Measurements from ENCODE around the gene CTSZ.
"Not testable (repeated sequence)": the region's sequence is repeated elsewhere in the genome, so short reads cannot be mapped to it uniquely, and the experiment has no call there.

CTSZ gene

DNA sequence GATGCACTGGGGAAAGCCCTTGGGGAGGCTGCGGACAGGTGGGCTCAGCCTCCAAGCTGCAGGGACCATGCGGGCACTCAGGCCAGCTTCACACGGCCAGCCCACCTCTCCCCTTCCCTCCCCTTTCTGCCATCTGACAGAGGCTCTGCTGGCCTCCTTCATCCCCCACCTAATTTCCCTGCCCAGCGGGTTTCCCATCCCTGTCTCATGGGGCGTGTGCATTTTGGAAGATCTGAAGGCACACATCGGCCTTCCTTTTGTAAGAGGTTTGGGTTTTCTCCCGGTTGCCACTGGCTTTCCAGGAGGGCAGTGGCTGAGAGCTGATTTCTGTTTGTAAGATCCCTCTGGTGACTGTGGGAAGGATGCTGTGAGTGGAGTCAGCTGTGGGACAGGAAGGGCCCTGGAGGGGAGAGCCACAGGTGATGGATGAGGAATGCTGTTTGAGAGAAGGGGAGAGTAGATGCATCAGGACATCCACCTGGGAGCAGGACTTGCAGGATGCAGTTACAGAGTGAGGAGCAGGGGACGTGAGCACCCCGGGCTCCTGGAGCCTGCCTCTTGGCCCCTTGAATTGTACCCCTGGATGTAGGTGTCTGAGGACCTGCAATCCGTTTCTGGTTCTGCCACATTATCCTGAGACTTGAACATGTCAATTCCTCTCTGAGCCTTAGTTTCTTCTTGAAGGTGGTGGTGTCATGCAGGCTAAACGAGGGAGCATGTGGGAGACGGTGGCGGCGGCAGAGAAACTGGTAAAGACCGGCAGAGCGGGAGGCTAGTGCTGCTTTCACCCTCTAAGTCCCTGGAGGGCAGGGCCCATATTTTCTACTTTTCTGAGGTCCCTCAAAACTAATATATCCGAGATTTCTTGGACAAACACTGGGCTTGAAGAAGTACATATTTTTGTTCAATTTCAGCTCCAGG is 6.2 kb upstream of the CTSZ start:
- DNase-seq (ENCODE audit: low read depth): no peak

DNA sequence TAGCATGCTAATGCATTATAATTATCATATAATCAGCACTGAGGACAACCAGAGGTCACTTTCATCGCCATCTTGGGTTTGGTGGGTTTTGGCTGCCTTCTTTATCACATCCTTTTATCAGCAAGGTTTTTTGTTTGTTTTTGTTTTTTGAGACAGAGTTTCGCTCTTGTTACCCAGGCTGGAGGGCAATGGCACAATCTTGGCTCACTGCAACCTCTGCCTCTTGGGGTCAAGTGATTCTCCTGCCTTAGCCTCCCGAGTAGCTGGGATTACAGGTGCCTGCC is 4.8 kb upstream of the CTSZ start:
- DNase-seq (ENCODE audit: low read depth): not testable (repeated sequence)

DNA sequence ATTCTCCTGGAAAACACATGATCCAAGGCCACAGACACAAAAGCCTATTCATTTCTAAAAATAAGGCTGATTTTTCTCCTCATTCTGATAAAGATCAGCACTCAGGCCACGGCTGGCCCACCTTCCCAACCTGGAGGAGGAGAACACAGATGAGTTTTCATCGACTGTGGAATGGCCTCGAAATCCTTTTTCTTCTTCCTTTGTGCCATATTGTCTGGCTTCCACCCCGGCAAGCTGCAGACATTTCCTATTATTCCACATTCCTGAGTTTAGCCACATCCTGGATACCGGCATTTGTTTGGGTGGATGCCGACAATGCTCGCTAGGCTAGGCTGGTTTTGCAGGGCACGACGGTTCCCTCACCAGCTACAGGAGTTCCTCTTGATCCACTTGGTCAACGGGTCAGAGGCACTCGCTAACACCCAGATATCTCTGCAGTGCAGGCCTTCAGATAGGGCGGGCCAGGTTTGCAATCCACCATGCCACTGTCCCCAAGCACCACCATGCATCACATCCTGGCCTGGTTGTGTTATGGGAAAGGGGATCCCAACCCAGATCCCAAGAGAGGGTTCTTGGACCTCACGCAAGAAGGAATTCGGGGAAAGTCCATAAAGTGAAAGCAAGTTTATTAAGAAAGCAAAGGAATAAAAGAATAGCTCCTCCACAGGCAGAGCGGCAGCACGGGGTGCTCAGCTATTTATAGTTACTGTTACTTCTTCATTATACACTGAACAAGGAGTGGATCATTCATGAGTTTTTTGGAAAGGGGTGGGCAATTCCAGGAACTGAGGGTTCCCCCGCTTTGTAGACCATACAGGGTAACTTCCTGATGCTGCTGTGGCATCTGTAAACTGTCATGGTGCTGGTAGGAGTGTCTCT is 4.2 kb upstream of the CTSZ start:
- DNase-seq (ENCODE audit: low read depth): peak; percentile 90

DNA sequence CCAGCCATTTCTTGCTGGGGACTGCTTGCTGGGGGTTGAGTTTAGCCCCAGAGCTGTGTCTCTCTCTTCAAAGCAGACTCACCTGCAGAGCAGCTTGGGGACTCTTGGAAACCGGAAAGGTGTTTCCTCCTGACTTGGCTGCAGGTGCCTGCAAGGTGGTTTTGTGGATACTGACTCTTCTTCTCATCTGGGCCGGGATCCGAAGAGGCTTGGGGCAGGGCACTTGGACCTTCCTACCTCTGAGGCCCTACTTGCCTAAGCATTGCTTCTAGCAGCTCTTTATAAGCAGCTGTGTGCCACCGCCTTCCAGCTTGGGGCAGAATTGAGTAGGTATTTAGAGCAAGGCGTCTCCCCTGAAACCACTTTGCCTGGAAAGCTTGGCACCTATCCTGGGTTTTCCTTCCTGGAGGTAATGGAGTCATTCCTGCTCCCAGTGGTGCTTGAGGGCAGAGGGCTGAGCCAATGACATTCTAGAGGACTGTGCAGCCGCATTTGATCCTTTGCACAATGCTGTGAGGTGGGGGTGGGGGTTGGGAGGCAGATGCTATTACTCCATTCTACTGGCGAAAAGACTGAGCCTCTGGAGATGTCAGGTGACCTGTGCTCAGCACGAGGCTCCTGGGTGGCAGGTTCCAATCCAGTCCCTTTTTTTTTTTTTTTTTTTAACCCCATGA is 3.4 kb upstream of the CTSZ start:
- no peak for DNase-seq (ENCODE audit: low read depth)

DNA sequence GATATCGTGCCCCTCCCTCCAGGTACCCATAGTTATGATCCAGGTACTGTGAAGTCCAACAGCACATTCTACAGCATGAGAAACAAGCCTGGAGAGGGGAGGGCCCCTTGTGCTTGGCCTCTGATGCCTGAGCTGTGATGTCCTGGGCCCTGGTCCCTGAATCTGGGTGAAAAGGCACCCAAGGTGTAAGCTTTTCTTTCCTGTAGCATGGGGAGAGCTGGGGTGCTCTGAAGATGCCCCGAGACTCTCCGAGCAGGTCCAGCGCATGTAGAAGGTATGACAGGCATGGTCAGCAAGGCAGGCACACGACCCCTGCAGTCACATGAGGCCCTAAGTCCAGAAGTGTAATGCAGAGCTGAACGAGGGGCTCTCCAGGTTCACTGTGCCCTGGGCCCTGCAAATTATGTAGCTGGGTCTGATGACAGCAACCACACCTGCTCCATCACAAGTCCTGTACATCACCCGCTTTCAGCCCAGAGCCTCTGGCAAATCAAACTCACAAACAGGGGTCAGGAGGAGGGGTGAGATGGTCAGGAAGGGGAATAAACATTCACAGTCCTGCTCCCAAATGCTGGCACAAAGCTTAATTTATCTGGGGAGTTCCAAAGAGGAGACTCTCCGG is 1.8 kb upstream of the CTSZ start:
- DNase-seq (ENCODE audit: low read depth): no peak

DNA sequence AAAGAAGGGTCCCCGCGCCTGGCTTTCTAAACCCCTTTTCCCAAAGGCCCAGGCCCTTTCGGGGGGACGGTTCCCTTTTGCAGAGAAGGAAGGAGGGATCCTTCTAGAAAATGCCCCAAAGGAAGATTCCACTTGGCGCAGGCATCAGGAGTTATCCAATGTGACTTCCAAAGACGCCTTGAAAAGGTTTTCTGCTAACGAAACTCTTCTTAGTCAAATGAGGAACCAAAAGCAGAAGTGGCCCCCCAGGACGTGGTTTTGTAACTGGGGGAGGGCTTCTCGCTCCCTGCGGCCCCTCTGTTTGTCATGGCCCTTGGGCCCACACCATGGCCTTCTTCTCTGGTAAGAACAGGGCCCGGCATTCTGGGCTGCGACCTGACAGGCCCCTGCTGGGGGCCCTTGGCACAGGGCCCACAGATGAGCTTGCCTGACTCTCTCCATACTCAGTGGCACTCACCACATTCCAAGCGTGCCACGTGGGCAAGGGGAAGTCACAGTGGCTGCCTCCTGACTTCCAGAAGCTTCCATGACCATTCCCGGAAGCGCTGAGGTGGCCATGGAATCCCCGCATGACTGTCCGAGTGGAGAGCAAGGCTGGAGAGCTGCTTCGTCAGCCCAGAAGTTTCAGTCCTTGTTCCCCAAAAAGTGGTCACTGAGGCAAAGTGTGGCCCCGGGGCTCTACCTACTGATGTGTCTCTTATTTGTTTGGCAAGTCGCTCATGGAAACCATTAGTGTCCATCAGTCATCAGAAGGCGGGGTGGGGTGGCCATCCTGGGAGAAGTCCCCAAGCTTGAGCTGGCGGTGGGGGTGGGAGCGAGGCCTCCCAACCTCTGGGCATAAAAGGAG is 834 bp upstream of the CTSZ start:
- no peak for DNase-seq (ENCODE audit: low read depth)

DNA sequence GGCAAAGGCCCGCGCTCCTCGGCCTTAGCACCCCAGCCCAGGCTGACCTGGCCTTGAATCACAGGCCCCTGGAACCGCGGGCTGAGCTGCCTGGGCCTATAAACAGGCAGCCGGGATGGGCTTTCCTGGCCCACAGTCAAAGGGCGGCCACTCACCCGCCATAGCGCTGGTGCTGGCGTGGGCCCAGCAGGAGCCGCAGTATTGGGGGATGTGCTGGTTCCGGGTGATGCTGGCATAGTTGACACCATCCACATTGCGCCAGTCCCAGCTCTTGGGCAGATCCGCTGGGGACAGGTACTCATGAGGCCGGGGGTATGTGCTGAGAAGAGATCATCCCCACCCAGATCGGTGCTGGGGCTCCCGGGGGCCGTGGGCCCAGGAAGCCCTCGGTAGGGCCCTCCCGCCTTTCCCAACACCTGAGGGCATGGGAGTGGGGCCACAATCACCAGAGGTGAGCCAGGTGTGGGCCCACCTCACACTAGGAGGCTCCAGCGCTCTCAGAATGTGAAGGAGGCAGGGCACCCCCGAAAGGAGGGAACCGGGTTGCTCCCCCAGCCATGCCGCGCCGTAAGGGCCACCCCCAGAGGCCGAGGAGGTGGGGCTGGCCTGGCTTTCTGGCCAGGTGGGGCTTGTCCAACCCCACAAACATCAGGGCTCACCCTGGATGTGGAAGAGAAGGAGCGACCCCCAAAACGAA is 739 bp downstream of the CTSZ start:
- peak; percentile 62 for DNase-seq (ENCODE audit: low read depth)

DNA sequence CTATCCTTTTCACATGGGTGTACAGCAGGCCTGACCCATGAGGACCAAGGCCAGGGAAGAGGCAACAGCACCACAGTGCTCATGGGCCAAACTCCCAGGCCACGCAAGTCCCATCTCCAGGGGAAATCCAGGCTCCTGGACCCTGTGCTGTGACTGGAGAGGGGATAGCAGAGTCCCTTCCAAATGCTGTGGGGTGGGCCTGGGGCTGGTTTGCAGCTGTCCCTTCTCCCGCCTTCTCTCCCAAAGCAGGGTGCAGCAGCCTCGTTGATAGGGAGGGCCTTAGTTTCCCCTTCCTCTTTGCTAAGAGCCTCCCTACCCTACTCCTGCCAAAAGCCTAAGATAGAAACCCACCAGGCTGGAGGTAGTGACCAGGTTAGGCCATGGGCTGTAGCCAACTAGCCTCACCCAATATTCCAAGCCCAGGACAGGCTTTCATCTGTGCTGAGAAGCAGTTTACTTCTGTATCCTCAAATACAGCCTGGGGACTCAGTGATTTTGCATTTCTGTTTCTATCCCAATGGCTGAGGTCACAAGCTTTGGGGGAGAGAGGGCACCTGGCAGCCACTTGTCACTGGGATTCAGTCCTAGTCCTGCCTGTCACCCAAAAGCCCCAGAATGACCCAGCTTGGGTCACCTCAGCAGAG is 1.4 kb downstream of the CTSZ start:
- DNase-seq (ENCODE audit: low read depth): no peak

DNA sequence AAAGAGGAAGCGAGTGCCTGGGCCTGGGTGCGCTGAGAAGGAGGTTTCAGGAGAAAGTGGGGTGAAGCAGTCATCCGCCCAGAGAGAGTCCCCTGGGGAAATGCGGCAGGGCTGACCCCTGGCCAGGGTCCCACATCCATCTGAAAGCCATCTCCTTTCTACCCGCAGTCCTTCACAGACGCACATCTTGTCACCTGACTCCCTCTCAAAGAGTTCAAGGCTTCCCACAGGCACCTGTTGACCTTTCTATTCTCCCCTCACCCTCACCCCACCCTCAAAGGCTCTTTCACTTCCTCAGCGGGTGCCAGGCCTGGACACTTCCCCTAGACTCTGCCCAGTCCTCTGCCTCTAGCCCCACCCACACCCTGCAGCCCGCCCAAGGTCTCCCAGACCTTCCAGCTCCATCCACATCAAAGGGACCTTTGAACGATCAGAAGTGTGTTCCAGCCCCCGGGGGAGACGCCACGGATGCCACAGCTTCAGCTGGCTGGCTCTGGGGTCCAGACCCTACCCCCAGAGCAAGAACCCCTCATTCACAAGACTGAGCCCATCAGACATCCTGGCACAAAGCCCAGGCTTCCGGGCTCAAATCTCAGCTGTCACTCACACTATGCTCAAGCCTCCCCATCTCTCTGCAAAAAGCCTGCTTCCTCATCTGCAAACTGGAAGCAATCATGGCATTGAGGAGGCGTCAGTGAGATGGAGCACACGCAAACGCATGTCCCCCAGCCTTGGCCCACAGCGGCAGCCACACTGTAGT is 2.1 kb downstream of the CTSZ start:
- DNase-seq (ENCODE audit: low read depth): no peak

DNA sequence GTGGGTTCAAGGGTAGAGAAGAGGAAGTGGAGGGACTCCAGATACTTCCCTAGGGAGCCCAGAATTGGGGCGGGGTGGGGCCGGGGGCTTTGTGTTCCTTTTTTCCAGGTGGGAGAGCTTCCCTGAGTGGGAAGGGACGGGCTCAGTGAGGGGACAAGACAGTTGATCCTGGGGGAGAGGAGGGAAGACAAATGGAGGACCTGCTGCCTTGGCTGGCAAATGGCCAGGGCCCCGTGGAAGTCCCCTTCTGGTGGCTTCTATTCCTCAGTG is 2.6 kb downstream of the CTSZ start:
- DNase-seq (ENCODE audit: low read depth): no peak

DNA sequence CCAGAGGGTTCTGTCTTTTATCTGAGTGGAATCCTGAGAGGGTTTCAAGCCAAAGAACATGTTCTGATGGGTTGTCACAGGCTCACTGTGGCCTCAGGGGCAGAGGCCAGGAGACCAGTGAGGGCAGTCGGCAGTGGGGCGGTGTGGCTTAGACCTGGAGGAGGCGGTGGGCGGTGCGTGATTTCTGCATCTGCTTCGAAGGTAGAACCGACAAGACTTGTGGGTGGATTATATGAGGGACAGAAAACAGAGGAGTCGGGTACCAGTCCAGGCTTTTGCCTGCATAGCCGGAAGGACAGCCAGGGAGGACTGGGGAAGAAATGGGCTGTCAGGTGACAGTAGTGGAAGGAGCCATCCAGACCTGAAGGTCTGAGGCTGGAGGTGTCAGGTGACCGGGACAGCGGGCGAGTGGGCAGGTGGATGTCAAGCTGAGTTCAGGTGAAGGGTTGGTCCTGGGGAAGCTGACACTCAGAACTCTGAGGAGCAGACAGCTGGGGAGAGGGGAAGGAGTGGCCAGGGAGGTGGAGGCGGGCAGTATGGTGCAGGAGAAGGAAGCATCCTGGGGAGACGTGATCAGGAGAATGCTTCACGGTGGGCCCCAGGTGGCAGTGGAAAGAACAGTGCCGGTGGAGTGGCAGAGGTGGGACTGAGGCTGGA is 3.1 kb downstream of the CTSZ start:
- DNase-seq (ENCODE audit: low read depth): no peak

DNA sequence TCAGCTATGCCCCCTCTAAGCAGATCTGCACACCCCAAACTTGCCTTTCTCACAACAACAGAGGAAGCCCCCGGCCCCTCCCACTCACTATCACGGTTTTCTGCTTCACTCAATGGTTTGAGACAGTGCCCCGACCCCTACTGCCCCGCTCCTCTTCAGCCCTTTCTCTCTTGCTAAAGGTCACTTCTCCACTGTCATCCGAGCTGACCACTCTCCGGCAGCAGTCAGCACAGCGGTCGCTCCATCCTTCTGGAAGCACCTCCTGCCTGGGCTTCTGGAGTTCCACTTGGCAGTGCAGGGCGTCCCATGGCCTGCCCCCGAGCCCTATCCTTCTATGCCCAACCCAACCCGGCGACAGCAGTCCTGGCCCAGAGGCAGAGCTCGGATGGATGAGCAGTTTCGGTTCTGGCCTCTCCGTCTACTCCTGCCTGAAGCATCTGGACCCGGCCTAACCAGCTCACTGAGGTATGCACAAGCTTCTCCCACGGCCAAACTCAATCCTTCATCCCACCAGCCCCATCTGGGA is 4.1 kb downstream of the CTSZ start:
- no peak for DNase-seq (ENCODE audit: low read depth)

DNA sequence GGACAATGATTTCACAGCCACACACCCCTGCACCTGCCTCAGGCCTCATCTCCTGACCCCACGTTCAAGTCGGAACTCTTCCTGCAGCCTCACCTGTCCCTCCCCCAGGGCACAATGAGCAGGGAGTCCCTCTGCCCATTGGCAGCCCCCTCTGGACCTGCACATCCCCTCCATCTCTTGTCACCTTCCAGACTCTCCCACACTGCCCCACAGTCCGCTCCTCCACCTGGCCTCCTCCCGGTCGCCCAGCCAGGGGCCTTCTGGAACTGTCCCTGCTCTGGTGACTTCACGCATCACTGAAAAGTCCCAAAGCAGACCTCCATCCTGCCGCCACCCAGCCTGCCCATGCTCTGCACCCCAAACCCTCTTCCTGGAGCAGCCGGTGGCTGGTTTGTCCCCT is 4.7 kb downstream of the CTSZ start:
- no peak for DNase-seq (ENCODE audit: low read depth)

DNA sequence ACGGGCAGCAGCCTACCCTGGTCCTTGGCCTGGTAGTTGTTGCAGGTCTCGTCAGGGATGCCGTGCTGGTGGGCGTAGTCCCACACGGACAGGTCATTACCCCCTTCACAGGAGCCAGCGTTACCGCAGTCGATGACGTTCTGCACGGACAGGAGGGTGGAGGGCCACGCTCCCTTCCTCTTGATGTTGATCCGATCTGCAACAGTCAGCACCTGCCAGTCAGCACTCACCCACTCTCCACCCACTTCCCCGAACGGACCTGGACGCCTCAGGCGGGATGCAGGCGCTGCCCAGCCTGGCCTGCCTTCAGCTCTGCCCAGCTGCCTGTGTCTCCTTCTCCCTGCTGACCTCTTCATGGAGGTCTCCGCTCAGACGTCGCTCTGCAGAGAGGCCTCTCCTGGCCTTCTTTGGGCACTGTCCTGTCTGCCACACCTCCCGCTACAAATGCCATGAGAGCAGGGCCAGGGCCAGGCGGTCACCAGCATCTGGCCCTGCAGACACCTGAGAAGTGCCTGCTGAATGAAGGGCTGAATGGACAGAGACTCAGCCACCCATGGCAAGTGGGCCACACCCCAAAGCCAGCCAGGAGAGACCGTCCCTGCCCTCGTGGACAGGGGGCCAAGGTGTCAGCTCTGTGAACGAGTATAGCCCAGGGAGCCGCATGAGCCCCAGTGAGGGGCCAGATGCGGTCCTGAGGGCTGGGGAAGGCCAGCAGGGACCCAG is 5.4 kb downstream of the CTSZ start:
- no peak for DNase-seq (ENCODE audit: low read depth)

DNA sequence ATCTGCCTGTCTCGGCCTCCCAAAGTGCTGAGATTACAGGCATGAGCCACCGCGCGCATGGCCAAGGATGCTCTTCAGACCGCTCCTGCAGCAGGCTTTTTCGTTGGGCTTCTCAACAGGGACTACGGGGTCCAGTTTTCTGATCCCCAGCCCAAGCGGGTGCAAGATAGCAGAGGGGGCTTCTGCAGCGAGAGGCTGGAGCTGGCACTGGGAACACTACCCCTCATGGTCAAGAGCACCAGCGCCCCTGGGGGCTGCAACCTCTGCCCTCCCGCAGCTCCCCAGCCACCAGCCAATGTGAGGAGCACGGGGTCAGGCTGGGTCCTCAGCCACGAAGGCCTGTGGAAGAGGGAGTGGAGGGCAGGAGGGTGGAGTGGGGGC is 6.0 kb downstream of the CTSZ start:
- no peak for DNase-seq (ENCODE audit: low read depth)

DNA sequence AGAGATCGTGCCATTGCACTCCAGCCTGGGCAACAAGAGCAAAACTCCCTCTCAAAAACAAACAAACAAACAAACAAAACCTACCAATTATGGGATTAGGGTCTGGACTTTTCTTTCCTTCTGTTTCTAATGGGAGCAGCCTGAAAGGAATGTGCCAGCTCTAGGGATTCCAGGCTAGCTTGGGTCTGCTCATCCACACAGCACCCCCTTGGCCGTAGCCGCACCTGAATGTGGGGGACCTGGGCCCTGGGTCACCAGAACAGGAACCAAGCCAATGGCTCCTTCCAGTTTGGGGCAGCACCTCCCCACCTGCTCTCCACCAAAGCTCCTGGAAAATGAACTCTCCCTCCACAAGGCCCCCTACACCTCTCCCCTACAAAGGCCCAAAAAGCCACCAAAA is 6.7 kb downstream of the CTSZ start:
- DNase-seq (ENCODE audit: low read depth): no peak

DNA sequence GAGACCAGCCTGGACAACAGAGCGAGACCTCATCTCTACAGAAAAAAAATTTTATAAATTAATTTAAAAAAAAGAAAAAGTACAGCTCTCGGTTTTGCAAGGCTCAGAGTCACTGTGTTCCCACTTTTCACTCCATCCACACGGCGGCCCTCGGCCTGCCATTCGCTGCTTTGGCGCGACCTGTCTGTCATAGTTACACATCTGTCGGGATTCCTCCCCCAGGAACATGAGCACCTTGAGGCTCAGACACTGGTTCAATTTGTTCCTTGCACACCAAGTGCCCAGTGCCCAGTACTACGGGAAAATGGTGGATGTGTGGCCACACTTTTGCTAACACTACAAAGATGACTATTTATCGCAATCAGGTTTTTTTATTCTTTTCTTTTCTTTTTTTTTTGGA is 8.4 kb downstream of the CTSZ start:
- DNase-seq (ENCODE audit: low read depth): no peak

DNA sequence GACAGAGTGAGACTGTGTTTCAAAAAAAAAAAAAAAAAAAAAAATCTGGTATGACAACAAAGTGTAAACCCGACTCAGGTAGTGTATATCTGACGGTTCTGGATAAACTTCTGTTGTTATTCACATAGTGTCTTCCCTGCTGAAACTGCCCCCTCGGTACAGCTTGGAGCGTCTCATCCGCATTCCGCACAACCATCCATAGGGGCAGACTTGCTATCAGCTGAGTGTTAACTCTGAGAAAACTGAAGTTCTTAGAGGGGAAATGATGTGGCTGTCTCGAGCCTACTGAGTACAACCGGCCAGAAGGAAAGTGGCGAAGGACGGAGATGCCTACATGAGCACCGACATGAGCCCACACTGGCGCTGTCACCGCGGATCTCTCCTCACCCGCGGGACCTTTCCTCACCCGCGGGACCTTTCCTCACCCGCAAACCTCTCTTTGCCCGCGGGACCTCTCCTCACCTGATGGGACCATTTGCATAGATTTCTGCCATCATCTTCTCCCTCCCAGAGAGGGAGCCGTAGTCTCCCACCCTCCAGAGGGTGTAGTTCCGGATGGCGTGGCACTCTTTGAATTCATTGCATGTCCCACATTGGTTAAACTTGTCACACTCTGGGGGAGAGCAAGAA is 9.8 kb downstream of the CTSZ start:
- DNase-seq (ENCODE audit: low read depth): no peak
